NCI-H2107 treated with DMSO at 0.1 percent for 48 hours (cell line): ENCODE measurements around the gene LILRB2.
"Not testable (repeated sequence)": the region's sequence is repeated elsewhere in the genome, so short reads cannot be mapped to it uniquely, and the experiment has no call there.

Experiments
- DNase-seq: peaks from one replicate; lab custom pipeline; 2025; ENCODE audit not compliant: unreplicated experiment; lab: John Stamatoyannopoulos, UW

The LILRB2 gene

GRCh38 chr19:54281007-54281728 lies at the start of gene LILRB2:
Gene LILRB2, minus strand, starts transcription at chr19:54281110. Its CDS starts 614 bp downstream, at chr19:54280496.
- DNase-seq: no peak

GRCh38 chr19:54329476-54330165 lies 48.7 kb upstream of the LILRB2 start:
- no peak for DNase-seq

- DNase-seq: not testable (repeated sequence)
Observed at GRCh38 chr19:54328781-54329180, 47.9 kb upstream of the LILRB2 start.

GRCh38 chr19:54325631-54326030 lies 44.7 kb upstream of the LILRB2 start:
- no peak for DNase-seq

GRCh38 chr19:54325194-54325621 lies 44.3 kb upstream of the LILRB2 start:
- DNase-seq: peak; percentile 1

GRCh38 chr19:54324071-54324470 lies 43.2 kb upstream of the LILRB2 start:
- DNase-seq: no peak

GRCh38 chr19:54322934-54323333 lies 42.0 kb upstream of the LILRB2 start:
- DNase-seq: not testable (repeated sequence)

GRCh38 chr19:54322295-54322694 lies 41.4 kb upstream of the LILRB2 start:
- not testable (repeated sequence) for DNase-seq

GRCh38 chr19:54319892-54320670 lies 39.2 kb upstream of the LILRB2 start:
- DNase-seq: no peak

- no peak for DNase-seq
Observed at GRCh38 chr19:54319049-54319448, 38.1 kb upstream of the LILRB2 start.

- no peak for DNase-seq
Observed at GRCh38 chr19:54317965-54318240, 37.0 kb upstream of the LILRB2 start.

GRCh38 chr19:54317108-54317964 lies 36.4 kb upstream of the LILRB2 start:
- no peak for DNase-seq

GRCh38 chr19:54316746-54317107 lies 35.8 kb upstream of the LILRB2 start:
- no peak for DNase-seq

GRCh38 chr19:54315956-54316355 lies 35.0 kb upstream of the LILRB2 start:
- DNase-seq: no peak

GRCh38 chr19:54312436-54313377 lies 31.8 kb upstream of the LILRB2 start, which contains the start of gene LILRA5:
Gene LILRA5, minus strand, starts transcription at chr19:54313166. Its CDS starts 147 bp downstream, at chr19:54313019.
- DNase-seq: no peak

- no peak for DNase-seq
Observed at GRCh38 chr19:54312011-54312410, 31.1 kb upstream of the LILRB2 start.

- DNase-seq: no peak
Observed at GRCh38 chr19:54311486-54311885, 30.6 kb upstream of the LILRB2 start.

GRCh38 chr19:54310543-54310942 lies 29.6 kb upstream of the LILRB2 start:
- no peak for DNase-seq

GRCh38 chr19:54309811-54310210 lies 28.9 kb upstream of the LILRB2 start:
- DNase-seq: no peak
